Measurements from ENCODE around the gene PMPCA. TPM values are rescaled to one million over a fixed set of nuclear protein-coding genes. Genes with fewer than 3 reads are reported as not detected.

Gene PMPCA
- total RNA-seq, 1 experiment from 2014 or later, result 87.1 TPM

DNA sequence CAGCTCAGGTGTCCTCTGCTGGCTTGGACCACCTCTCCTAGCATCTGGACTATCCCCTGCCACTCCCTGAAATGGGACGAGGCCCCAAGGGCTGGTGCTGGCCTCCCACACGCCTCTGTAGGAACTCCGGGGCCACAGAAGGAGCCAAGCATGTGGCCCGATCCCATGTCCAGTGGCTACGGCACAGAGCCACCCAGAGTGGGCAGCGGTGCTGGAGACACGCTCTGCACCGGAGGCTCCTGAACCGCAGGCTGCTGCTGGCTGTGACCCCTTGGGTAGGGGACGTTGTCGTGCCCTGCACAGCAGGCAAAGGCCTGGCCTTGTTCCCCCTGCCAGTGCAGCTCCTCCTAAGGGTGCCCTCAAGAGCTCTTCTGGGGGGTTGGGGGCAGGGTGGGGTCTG is 30.6 kb upstream of the PMPCA start:
- no peaks in the 10 kb centered on the region for H3K4me1 ChIP-seq
- peaks cover 22% of the 10 kb centered on the region for H3K36me3 ChIP-seq
- H3K27ac ChIP-seq, result no peak overlapping the region
- H3K9me3 ChIP-seq (replicated peaks), result no peaks in the 10 kb centered on the region
- DNase-seq, result no peak
- H3K4me3 ChIP-seq, result no peak overlapping the region
- no peaks in the 10 kb centered on the region for H3K27me3 ChIP-seq

DNA sequence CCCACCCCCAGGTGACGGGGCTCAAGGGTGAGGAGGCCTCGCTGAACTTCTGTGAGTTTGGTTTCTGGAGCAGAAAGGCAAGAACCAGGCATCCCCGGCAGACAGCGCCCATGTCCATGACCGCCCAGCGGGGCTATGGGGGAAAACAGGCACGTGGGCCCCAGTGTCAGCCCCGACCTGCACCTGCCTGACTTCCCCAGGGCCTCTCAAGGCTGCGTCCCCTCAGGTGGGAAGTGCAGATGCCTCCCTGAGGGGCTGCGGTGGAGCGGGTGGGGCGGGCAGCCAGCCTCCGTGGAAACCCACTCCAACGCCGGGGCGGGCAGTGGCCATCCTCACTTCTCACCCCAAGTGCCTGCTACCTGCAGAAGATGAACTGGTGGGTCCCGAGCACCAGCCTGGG is 30.1 kb upstream of the PMPCA start:
- Histone ChIP-seq H3K9me3 (replicated peaks) (no peaks in the 10 kb centered on the region), H3K4me3 (no peak overlapping the region), H3K27me3 (no peaks in the 10 kb centered on the region), H3K36me3 (peaks cover 22% of the 10 kb centered on the region), H3K27ac (no peak overlapping the region), H3K4me1 (no peaks in the 10 kb centered on the region)
- DNase-seq, result no peak

DNA sequence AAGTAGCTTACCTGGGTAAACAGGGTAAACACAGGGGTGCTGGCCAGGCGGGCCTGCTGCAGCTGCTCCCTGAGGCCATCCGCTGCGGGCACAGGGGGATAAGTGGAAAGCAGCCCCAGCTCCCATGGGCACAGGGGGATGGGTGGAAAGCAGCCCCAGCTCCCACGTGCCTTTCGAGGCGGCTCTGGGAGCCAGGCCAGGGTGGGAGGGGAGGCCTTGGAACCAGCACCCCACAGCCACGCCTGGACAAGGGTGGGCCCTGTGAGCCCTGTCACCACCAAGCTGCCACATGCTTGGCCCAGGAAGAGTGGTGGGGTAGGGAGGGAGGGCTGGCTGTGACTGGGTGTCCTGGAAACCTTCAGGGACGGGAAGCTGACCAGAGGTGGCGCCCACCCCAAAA is 29.1 kb upstream of the PMPCA start:
- Histone ChIP-seq H3K9me3 (replicated peaks) (no peaks in the 10 kb centered on the region), H3K27me3 (no peaks in the 10 kb centered on the region), H3K27ac (no peak overlapping the region), H3K4me1 (no peaks in the 10 kb centered on the region), H3K4me3 (no peak overlapping the region), H3K36me3 (peaks cover 29% of the 10 kb centered on the region)
- DNase-seq, result no peak

DNA sequence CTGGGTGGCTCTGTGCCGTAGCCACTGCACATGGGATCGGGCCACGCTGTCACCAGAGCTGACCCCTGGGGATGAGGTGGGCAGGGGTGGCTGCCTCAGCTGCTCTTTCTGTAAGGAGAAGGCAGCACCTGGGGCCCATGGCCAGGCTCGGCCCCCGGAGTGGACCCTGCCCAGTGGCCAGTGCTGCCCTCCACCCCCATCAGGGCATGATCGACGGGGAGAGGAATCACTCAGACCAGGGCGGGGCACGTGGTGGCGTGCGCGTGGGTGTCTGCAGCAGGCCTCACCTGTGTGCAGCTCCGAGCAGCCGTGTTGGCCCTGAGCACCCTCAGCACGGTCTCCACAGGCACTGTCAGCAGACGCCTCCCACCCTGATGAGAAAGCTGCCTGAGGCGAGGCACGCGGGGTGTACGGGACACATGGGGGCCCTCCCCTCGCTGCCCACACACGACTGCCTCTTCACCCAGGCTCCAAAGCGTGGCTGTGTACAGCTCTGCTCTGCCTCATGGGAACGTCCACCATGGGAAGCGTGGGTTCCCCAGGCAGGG is 28.4 kb upstream of the PMPCA start:
- Histone ChIP-seq H3K27me3 (no peaks in the 10 kb centered on the region), H3K27ac (no peak overlapping the region), H3K4me3 (no peak overlapping the region), H3K9me3 (replicated peaks) (no peaks in the 10 kb centered on the region), H3K4me1 (no peaks in the 10 kb centered on the region), H3K36me3 (peaks cover 35% of the 10 kb centered on the region)
- no peak for DNase-seq

DNA sequence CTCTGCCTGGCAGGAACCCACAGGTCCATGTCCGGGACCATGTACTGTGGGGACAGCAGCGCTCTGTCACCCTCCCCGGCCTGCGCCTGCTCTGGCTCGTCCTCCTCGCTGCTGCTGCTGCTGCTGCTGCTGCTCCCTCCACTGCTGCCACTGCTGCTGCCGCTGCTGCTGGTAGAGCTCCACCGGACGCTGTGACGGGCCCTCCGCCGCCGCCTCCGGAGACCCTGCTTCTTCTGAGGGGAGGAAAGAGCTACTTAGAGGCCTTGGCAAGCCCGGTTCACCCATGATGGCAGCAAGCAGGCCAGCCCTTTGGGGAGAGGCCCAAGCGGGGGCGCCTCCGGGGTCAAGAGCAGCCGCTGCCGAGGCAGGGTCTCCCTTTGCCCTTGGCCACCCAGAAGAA is 27.0 kb upstream of the PMPCA start:
- Histone ChIP-seq H3K27me3 (no peaks in the 10 kb centered on the region), H3K4me3 (no peak overlapping the region), H3K9me3 (replicated peaks) (no peaks in the 10 kb centered on the region), H3K4me1 (no peaks in the 10 kb centered on the region), H3K36me3 (peaks cover 44% of the 10 kb centered on the region), H3K27ac (no peak overlapping the region)
- DNase-seq, result no peak

DNA sequence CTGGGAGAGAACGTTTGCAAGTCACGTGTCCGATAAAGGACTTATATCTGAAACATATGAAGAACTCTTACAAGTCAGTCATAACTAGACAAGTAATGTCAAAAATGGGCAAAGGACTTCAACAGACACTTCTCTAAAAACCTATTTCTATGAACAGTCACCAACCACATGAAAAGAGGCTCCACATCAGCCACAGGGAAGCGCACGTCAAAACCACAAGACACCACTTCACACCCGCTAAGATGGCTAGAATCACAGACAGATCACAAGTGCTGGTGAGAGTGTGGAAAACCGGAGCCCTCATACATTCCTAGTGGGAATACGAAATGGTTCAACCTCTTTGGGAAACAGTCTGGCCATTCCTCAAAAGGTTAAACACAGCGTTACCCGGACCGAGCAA is 25.4 kb upstream of the PMPCA start:
- Histone ChIP-seq H3K36me3 (peaks cover 58% of the 10 kb centered on the region), H3K27me3 (no peaks in the 10 kb centered on the region), H3K27ac (no peak overlapping the region), H3K4me3 (no peak overlapping the region), H3K4me1 (no peaks in the 10 kb centered on the region), H3K9me3 (replicated peaks) (no peaks in the 10 kb centered on the region)
- DNase-seq, result no peak

DNA sequence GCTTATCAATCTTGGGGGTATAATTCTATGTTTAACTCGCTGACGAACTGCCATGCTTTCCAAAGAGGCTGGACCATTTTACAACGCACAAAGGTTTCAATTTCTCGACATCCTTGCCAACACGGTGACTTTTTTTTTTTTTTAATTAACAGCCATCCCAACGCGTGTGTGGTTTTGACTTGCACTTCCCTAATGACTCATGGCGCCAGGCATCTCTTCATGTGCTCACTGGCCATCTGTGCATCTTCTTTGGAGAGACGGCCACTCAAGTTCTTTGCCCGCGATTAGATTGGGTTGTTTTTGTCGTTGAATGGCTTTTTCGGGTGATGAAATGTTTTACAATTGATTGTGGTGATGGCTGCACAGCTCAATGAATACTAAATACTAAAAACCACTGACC is 24.4 kb upstream of the PMPCA start:
- H3K4me3 ChIP-seq, result no peak overlapping the region
- H3K36me3 ChIP-seq, result peaks cover 59% of the 10 kb centered on the region
- DNase-seq, result no peak
- H3K27me3 ChIP-seq, result no peaks in the 10 kb centered on the region
- no peak overlapping the region for H3K27ac ChIP-seq
- H3K9me3 ChIP-seq (replicated peaks), result no peaks in the 10 kb centered on the region
- H3K4me1 ChIP-seq, result no peaks in the 10 kb centered on the region

DNA sequence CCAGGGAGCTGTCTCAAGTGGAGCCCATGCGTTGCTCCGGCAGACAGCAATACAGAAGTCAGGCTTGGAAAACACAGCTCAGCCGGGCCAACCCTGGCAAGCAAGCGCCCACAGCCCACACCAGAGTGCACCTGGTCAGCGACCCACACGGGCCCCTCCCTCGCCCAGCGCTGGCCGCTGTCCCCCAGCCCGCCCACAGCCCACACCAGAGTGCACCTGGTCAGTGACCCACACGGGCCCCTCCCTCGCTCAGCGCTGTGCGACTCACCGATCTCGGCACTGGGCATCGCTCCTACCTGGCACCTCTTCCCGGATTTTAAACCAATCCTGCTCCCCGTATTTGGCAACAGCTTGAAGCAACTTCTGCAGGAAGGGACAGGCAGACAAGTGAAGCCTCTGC is 23.2 kb upstream of the PMPCA start:
- H3K27ac ChIP-seq, result no peak overlapping the region
- H3K4me3 ChIP-seq, result no peak overlapping the region
- DNase-seq, result no peak
- H3K36me3 ChIP-seq, result peaks cover 57% of the 10 kb centered on the region
- H3K4me1 ChIP-seq, result no peaks in the 10 kb centered on the region
- H3K9me3 ChIP-seq (replicated peaks), result no peaks in the 10 kb centered on the region
- H3K27me3 ChIP-seq, result no peaks in the 10 kb centered on the region

DNA sequence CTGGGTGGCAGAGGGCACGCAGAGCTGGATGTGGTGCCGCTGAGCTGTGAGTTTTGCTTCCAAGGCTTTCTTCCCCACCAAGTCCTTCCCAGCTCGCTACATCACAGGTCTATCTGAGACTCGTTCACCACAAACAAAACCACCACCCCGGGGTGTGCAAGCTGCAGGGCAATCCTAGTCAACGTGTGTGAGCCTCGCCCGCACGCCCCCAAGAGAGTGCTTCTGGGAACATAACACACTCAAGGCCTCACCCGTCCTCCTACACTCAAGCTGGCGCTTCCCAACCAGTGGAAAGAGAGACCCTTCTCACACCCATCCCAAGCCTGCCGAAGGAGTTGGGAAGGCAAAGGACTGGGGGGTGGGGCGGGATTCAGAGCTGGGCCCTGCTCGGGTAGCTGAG is 21.1 kb upstream of the PMPCA start:
- no peaks in the 10 kb centered on the region for H3K9me3 ChIP-seq (replicated peaks)
- no peaks in the 10 kb centered on the region for H3K4me1 ChIP-seq
- no peak overlapping the region for H3K4me3 ChIP-seq
- H3K27me3 ChIP-seq, result no peaks in the 10 kb centered on the region
- H3K27ac ChIP-seq, result no peak overlapping the region
- peaks cover 55% of the 10 kb centered on the region for H3K36me3 ChIP-seq
- no peak for DNase-seq

DNA sequence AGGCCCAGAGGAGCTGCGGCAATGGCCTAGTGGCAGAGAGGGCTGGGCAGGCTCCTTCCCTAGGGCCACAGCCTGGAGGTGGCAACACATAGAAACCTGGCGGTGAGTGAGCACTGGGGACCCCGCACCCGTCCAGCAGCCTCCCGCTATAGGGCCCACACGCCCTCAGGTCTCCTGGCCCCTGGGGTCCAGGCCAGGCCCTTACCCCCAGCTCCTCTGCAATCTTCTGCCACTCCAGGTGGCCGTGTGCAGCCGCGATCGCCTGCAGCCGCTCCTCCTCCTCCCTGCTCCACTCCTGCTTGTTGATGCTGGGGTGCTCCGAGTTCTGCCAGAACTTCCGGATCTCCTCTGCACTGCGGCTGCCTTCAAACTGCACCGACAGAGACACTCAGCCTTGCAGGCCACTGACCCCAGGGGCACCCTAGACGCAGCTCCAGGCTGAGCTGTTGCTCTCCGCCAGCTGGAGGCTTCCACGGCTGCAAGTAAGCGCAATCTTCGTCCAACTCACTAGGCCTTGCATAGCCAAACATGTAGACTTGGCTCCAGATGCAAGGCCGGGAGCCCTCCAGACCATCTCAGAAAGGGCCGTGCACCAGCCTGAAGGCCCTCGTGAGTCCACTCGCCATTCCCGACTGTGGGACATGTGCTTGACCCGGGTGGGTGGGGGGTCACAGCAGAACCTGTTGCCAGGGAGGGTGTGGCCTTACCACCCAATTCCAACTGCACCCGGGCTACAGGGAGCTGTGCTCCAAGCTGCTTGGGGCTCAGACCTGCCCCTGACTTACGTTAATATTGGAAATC is 18.5 kb upstream of the PMPCA start:
- Histone ChIP-seq H3K27me3 (no peaks in the 10 kb centered on the region), H3K27ac (no peak overlapping the region), H3K36me3 (peaks cover 54% of the 10 kb centered on the region), H3K4me1 (no peaks in the 10 kb centered on the region), H3K9me3 (replicated peaks) (no peaks in the 10 kb centered on the region), H3K4me3 (no peak overlapping the region)
- DNase-seq, result no peak

DNA sequence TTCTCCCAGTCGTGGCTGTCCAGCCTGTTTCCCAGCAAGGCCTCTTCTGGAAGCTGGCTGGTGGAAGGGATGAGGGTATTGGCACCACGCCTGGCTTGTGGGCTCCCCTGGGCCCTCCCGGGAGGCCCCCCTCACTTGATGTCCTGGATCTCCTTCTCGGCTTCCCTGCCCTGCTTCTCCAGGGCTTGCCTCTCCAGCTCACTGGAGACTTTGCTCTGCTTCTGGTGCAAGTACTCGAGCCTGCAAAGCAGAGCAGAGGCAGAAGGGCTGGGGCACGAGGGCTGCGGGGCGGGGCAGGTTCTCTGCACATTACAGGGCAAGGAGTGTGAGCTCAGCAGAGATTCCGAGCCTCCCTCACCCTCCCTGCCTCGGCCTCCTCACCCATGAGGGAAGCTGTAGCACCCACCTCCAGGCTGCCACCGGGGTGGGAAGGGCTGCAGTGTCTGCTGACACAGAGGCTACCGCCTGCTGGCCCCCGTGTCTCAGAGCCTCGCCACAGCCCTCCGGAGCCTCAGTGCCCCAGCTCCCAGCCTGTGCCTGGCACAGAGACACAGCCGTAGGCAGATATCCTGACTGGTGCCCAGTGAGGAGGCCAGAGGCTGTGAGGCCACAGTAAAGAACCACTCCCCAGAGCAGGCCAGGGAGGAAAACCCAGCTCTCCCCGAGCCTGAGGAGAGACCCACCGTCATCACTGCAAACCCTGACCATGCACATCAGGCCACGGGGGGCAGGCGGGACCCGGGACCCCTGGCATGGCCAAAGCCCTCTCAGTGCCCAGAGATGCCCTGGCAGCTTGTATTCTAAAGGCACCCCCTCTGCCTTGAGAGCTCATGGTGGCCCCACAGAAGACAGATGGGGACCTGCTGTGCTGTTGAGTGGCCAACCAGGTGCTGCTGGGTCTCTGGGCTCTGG is 17.7 kb upstream of the PMPCA start:
- Histone ChIP-seq H3K27me3 (no peaks in the 10 kb centered on the region), H3K9me3 (replicated peaks) (no peaks in the 10 kb centered on the region), H3K36me3 (peaks cover 47% of the 10 kb centered on the region), H3K4me1 (no peaks in the 10 kb centered on the region), H3K27ac (no peak overlapping the region), H3K4me3 (no peak overlapping the region)
- DNase-seq, result no peak

DNA sequence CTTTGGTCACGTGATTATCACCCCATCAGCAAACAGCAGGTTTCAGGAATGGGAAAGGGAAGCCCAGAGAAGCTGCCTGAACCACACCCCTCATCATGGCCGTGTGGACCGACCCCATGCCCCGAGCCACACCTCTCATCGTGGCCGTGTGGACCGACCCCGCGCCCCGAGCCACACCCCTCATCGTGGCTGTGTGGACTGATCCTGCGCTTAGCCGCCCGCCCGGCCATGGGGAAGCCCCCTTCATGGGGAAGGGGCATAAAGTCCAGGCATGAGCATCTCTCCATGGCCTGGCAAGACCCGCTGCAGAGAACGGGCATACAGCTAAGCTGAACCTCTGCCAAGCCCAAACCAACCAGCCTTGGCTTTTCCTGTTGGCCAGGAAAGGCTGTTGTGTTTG is 16.9 kb upstream of the PMPCA start:
- DNase-seq, result no peak
- Histone ChIP-seq H3K4me1 (no peaks in the 10 kb centered on the region; the same call in 1 of the 2 replicates), H3K9me3 (replicated peaks) (no peaks in the 10 kb centered on the region), H3K27ac (no peak overlapping the region), H3K27me3 (no peaks in the 10 kb centered on the region), H3K4me3 (no peak overlapping the region), H3K36me3 (peaks cover 44% of the 10 kb centered on the region)

DNA sequence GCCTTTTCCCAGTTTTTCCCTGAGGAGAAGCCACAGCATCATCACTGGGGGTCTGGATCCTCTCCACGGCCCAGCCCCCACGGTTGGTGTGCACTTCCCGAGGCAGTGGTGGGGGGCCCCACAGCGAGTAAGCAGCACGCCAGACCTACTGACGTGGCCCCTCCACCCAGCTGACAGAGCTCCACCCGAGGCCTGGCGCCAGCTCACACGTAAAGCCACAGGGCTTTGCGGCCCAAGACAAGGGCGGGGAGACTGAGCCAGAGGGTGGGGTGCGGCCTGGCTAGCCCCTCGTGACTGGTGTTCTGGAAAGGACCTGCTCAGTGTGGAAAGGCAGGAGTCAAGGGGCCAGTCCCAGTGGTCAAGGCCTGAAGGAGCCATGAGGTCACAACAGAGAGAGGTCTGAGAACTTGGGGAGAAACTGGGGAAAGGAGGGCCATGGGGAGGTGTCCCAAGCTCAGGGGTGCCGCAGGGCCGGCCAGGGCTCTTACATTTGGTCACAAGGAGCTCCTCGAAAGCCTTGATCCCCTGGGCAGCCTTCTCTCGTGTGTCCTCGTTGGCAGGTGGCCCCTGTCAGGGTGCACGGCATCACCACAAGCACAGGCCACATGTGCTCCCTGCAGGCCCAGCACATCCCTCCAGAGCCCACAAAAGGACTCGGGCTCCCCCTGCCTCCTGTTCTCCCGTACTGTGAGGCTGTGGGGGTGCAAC is 16.0 kb upstream of the PMPCA start:
- H3K4me3 ChIP-seq, result no peak overlapping the region
- peaks cover 36% of the 10 kb centered on the region for H3K36me3 ChIP-seq
- peaks cover 4% of the 10 kb centered on the region; the same call in 1 of the 2 replicates for H3K4me1 ChIP-seq
- no peaks in the 10 kb centered on the region for H3K27me3 ChIP-seq
- DNase-seq, result no peak
- H3K27ac ChIP-seq, result no peak overlapping the region
- H3K9me3 ChIP-seq (replicated peaks), result no peaks in the 10 kb centered on the region

DNA sequence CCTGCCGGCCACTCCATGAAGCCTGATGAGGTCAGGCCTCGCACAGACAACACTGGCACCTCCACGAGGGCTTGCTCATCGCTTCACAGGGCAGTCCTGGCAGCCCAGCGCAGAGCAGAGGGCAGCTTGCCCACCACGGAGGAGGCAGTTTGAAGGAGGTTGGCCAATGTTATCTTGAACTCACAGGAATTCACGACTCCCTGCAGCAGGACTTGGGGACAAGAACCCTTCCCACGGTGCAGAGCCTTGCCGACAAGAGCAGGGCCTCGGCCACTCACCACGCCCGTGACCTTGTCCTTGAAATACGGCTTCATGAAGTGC is 15.5 kb upstream of the PMPCA start:
- no peaks in the 10 kb centered on the region for H3K27me3 ChIP-seq
- peaks cover 31% of the 10 kb centered on the region for H3K36me3 ChIP-seq

More for the DNA sequence above, 15.5 kb upstream of the PMPCA start:
- no peak overlapping the region for H3K27ac ChIP-seq
- H3K4me1 ChIP-seq, result peaks cover 4% of the 10 kb centered on the region; the same call in 1 of the 2 replicates
- no peaks in the 10 kb centered on the region for H3K9me3 ChIP-seq (replicated peaks)
- no peak for DNase-seq
- no peak overlapping the region for H3K4me3 ChIP-seq
